ENCODE measurements around the gene POU4F3.
A peak's percentile ranks its signal among the peaks of the same experiment; 100 is the strongest.
"Not testable (repeated sequence)": the region's sequence is repeated elsewhere in the genome, so short reads cannot be mapped to it uniquely, and the experiment has no call there.

POU4F3 gene, protein sequence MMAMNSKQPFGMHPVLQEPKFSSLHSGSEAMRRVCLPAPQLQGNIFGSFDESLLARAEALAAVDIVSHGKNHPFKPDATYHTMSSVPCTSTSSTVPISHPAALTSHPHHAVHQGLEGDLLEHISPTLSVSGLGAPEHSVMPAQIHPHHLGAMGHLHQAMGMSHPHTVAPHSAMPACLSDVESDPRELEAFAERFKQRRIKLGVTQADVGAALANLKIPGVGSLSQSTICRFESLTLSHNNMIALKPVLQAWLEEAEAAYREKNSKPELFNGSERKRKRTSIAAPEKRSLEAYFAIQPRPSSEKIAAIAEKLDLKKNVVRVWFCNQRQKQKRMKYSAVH

DNA sequence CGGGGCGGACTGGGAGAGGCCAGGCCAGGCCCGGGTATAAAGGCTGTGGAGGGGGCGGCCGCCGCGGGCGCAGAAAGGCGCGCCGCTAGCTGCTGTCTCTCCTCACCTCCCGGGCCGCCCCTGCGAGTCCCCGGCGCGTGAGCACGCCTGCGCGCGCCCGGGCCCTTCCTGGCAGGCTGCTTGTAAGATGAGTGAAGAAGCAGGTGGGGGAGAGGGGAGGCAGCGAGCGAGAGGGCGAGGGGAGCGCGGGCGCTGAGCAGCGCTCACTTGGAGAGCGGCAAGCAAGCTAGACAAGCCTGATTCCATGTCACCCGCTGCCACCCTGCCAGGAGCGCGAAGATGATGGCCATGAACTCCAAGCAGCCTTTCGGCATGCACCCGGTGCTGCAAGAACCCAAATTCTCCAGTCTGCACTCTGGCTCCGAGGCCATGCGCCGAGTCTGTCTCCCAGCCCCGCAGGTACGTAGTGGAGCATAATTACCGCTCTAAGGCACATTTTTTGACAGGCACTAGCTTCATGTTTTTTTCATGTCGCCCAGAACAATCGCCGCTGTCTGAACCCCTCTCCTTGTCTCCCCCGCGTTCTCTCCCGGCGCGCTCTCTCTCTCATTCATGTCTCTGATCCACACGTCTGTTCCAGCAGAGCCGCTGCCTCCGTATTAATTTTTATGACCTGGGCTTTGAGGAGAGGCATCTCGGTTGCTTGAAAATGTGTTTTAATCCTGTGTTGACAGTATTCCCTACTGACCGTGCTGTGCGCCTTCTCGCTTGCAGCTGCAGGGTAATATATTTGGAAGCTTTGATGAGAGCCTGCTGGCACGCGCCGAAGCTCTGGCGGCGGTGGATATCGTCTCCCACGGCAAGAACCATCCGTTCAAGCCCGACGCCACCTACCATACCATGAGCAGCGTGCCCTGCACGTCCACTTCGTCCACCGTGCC is at the start of gene POU4F3:
Gene POU4F3, plus strand, starts transcription at position 66 of the 941 bp plus-strand sequence. Its CDS starts 274 bp downstream, at position 340.
- no peak within 1 kb of the TSS for H3K9ac ChIP-seq (ENCODE audit: low read depth, low read length)
- peaks cover 18% of the 10 kb centered on the region; the same call in 1 of the 2 replicates for H3K9me3 ChIP-seq (ENCODE audit: insufficient read depth, low read depth, low read length)
- H3K4me1 ChIP-seq (ENCODE audit: insufficient read depth, low read length): peaks cover 4% of the 10 kb centered on the region; the same call in 1 of the 2 replicates
- H3K27ac ChIP-seq (ENCODE audit: low read length): no peak within 1 kb of the TSS
- H3K27me3 ChIP-seq (ENCODE audit: insufficient read depth, low read length): peaks cover 100% of the 10 kb centered on the region
- no peaks in the 10 kb centered on the region for H3K36me3 ChIP-seq (ENCODE audit: insufficient read depth, low read depth, low read length)
- H3K4me3 ChIP-seq (ENCODE audit: low read length): peak within 1 kb of the TSS; percentile 61; the same call in 1 of the 2 replicates

DNA sequence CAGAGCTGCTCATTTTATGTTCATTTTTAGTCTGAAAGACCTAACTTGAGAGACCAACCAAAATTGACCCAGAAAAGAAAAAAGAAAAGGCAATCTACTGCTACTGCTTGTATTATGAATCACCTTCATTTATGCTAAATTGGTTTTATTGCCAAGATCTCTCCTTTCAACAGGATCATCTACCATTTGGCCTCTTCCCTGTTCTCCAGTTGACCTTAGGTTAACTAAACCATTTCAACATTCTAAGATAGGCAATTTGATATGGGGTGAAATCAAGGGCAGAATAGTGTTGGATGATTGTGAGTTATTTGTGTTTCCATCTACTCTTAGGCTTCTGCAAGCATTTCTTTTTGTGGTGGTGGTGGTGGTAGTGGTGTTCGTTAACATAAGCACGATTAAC is 48.3 kb upstream of the POU4F3 start:
- Histone ChIP-seq H3K9me3 (ENCODE audit: insufficient read depth, low read depth, low read length) (no peaks in the 10 kb centered on the region), H3K27ac (ENCODE audit: low read length) (no peak overlapping the region), H3K9ac (ENCODE audit: low read depth, low read length) (no peak overlapping the region), H3K36me3 (ENCODE audit: insufficient read depth, low read depth, low read length) (peaks cover 20% of the 10 kb centered on the region), H3K4me1 (ENCODE audit: insufficient read depth, low read length) (no peaks in the 10 kb centered on the region), H3K4me3 (ENCODE audit: low read length) (no peak overlapping the region), H3K27me3 (ENCODE audit: insufficient read depth, low read length) (no peaks in the 10 kb centered on the region)

DNA sequence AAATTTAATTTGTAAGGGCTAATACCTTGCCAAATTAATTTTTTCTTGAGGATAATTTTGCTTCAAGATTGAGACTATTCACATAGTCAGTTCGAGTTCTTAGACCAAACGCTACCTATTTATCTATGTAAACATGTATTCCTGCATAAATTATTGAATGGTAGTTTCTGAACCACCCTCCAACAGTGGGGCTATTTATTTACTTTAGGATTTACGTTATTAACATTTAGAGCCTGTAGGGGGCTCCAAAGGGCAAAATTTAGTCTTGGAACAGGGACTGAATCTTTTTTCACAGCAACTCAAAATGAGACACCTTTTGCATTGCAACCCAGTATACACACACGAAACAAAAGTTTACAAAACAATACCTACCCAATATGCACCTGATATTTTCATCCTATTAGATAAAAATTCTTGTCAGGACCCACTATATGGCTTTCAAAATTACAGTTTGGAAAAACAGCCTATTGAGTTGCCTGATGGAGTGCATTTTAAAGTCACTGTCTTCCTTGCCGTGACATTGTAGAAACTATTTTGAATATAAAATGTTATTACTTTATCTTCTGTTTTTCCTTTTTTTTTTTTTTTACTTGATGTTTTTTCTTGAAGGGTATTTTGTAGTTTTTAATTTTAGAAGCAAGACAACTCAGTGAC is 47.1 kb upstream of the POU4F3 start:
- no peak overlapping the region for H3K4me3 ChIP-seq (ENCODE audit: low read length)
- peaks cover 9% of the 10 kb centered on the region for H3K36me3 ChIP-seq (ENCODE audit: insufficient read depth, low read depth, low read length)
- no peak overlapping the region for H3K27ac ChIP-seq (ENCODE audit: low read length)
- no peaks in the 10 kb centered on the region for H3K27me3 ChIP-seq (ENCODE audit: insufficient read depth, low read length)
- H3K4me1 ChIP-seq (ENCODE audit: insufficient read depth, low read length): no peaks in the 10 kb centered on the region
- no peaks in the 10 kb centered on the region for H3K9me3 ChIP-seq (ENCODE audit: insufficient read depth, low read depth, low read length)
- H3K9ac ChIP-seq (ENCODE audit: low read depth, low read length): no peak overlapping the region

DNA sequence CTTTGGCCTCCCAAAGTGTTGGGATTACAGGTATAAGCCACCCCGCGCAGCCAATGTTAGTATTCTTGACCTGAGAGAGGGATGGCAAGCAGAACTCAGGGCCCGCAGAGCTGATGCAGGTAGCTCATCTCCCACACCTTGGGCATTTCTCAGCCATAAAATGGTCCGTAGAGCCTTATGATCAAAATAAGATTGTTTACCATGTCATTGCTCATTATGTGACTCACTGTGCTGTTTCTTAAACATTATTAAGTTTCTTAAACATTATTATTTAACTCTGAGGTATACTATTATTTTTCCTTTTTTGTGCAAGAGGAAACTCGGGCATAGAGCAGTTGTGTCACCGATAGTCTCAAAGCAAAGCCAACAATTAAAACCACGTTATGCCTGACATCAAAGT is 42.4 kb upstream of the POU4F3 start:
- Histone ChIP-seq H3K36me3 (ENCODE audit: insufficient read depth, low read depth, low read length) (no peaks in the 10 kb centered on the region), H3K27me3 (ENCODE audit: insufficient read depth, low read length) (no peaks in the 10 kb centered on the region)

DNA sequence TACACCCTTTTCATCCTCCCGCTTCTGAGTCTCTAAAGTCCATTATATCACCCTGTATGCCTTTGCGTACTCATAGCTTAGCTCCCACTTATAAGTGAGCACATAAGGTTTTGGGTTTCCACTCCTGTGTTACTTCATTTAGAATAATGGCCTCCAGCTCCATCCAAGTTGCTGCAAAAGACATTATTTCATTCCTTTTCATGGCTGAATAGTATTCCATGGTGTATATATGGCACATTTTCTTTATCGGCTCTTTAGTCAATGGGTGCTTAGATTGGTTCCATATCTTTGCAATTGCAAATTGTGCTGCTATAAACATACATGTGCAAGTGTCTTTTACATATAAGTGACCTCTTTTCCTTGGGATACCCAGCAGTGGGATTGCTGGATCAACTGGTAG is 39.7 kb upstream of the POU4F3 start:
- not testable (repeated sequence) for H3K27ac ChIP-seq (ENCODE audit: low read length); H3K4me1 ChIP-seq (ENCODE audit: insufficient read depth, low read length); H3K9ac ChIP-seq (ENCODE audit: low read depth, low read length); H3K27me3 ChIP-seq (ENCODE audit: insufficient read depth, low read length); H3K9me3 ChIP-seq (ENCODE audit: insufficient read depth, low read depth, low read length); H3K36me3 ChIP-seq (ENCODE audit: insufficient read depth, low read depth, low read length); H3K4me3 ChIP-seq (ENCODE audit: low read length)

More for the DNA sequence above, 42.4 kb upstream of the POU4F3 start:
- H3K4me3 ChIP-seq (ENCODE audit: low read length): no peak overlapping the region
- H3K9me3 ChIP-seq (ENCODE audit: insufficient read depth, low read depth, low read length): no peaks in the 10 kb centered on the region
- no peak overlapping the region for H3K9ac ChIP-seq (ENCODE audit: low read depth, low read length)
- H3K27ac ChIP-seq (ENCODE audit: low read length): no peak overlapping the region
- H3K4me1 ChIP-seq (ENCODE audit: insufficient read depth, low read length): no peaks in the 10 kb centered on the region

DNA sequence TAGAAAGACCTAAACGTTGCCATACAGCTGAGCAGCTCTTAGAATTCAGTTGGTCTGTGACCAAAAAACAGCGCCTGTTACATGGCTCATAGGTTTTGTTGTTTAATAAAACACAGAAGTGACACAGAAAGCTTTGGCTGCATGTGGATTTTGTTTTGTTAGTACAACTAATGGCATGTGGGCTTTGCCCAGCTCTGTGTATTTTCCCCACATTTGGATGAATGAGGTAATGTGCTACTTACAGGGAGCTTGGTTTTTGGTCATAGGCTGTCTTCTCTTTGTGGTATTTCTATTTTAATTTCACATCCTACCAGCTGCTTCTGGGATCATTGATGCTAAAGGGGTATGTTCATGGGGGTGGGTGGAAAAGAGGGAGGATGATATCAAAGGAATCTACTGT is 37.0 kb upstream of the POU4F3 start:
- Histone ChIP-seq H3K4me1 (ENCODE audit: insufficient read depth, low read length) (no peaks in the 10 kb centered on the region), H3K9me3 (ENCODE audit: insufficient read depth, low read depth, low read length) (no peaks in the 10 kb centered on the region)

DNA sequence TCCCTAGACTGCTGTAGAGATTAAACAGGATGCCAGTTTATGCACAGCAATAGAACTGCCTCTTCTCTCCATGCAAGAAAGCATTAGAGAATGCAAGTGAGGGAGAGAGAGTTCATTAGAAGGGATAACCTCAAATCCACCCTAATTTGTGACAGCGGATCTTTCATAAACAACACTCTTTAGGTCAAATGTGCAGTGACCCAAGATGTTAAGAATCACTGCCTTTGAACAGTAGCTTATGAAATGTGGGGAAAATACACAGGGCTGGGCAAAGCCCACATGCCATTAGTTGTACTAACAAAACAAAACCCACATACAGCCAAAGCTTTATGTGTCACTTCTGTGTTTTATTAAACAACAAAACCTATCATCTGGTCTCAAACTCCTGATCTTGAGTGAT is 36.2 kb upstream of the POU4F3 start:
- Histone ChIP-seq H3K36me3 (ENCODE audit: insufficient read depth, low read depth, low read length) (no peaks in the 10 kb centered on the region), H3K9me3 (ENCODE audit: insufficient read depth, low read depth, low read length) (no peaks in the 10 kb centered on the region), H3K4me3 (ENCODE audit: low read length) (no peak overlapping the region), H3K27me3 (ENCODE audit: insufficient read depth, low read length) (no peaks in the 10 kb centered on the region), H3K9ac (ENCODE audit: low read depth, low read length) (no peak overlapping the region), H3K27ac (ENCODE audit: low read length) (no peak overlapping the region), H3K4me1 (ENCODE audit: insufficient read depth, low read length) (no peaks in the 10 kb centered on the region)

More for the DNA sequence above, 37.0 kb upstream of the POU4F3 start:
- no peak overlapping the region for H3K27ac ChIP-seq (ENCODE audit: low read length)
- no peak overlapping the region for H3K9ac ChIP-seq (ENCODE audit: low read depth, low read length)
- no peaks in the 10 kb centered on the region for H3K27me3 ChIP-seq (ENCODE audit: insufficient read depth, low read length)
- no peaks in the 10 kb centered on the region for H3K36me3 ChIP-seq (ENCODE audit: insufficient read depth, low read depth, low read length)
- no peak overlapping the region for H3K4me3 ChIP-seq (ENCODE audit: low read length)

DNA sequence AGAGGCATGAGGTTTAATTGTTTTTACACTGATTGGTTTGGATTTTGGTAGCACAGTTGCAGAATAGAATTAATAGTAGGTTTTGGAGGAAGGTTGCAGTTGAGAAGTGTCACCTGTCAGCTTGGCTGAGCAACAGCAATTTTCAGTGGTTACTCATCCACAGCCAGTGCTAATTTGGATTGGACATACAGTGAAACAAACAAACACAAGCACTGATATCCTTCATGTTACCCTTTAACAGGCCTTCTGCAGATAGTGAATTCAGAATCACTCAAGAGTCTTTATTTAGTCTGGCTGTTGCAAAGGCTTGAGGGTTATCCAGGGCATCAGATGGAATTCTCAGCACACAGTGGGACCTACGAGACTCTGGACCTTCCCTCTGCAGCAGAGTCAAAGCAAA is 31.8 kb upstream of the POU4F3 start:
- no peaks in the 10 kb centered on the region for H3K4me1 ChIP-seq (ENCODE audit: insufficient read depth, low read length)
- no peak overlapping the region for H3K9ac ChIP-seq (ENCODE audit: low read depth, low read length)
- H3K36me3 ChIP-seq (ENCODE audit: insufficient read depth, low read depth, low read length): no peaks in the 10 kb centered on the region
- no peaks in the 10 kb centered on the region for H3K27me3 ChIP-seq (ENCODE audit: insufficient read depth, low read length)
- no peak overlapping the region for H3K27ac ChIP-seq (ENCODE audit: low read length)
- no peak overlapping the region for H3K4me3 ChIP-seq (ENCODE audit: low read length)
- H3K9me3 ChIP-seq (ENCODE audit: insufficient read depth, low read depth, low read length): no peaks in the 10 kb centered on the region

DNA sequence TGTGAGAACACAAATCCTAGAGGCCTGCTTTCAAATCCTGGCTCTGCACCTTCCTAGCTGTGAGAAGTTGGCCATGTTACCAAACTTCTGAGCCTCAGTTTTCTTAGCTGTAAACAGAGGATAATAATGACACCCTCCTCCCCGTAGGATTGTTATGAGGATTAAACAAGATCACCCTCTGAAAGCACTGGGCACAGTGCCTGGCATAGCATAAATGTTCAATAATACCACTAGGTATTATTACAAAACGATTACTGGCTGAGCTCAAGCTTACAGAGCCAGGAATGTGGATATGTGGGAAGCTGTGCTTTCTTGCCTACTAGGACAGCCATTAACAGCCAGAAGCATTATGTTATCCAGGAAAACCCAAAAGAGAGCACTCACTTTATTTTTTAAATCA is 30.8 kb upstream of the POU4F3 start:
- Histone ChIP-seq H3K9me3 (ENCODE audit: insufficient read depth, low read depth, low read length) (no peaks in the 10 kb centered on the region), H3K9ac (ENCODE audit: low read depth, low read length) (no peak overlapping the region), H3K4me1 (ENCODE audit: insufficient read depth, low read length) (no peaks in the 10 kb centered on the region), H3K27me3 (ENCODE audit: insufficient read depth, low read length) (no peaks in the 10 kb centered on the region), H3K4me3 (ENCODE audit: low read length) (no peak overlapping the region), H3K36me3 (ENCODE audit: insufficient read depth, low read depth, low read length) (no peaks in the 10 kb centered on the region), H3K27ac (ENCODE audit: low read length) (no peak overlapping the region)

DNA sequence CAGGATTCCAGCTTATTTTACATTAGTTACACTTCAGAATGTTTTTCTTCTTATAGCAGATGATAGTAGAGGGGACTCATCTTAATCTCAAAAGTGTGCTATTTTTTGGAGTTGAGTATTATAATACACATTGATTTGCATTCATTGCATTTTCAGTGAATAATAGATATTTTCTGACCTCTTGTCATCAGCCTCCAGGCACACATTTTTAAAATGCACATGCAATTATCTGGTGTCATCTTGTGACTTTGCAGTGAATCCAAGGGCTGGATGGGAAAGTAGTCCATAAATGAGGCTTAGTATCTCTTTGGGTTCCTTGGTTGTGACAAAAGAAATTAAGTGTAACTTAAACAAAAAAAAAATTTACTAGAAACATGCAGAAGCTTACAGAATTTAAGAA is 28.1 kb upstream of the POU4F3 start:
- Histone ChIP-seq H3K4me1 (ENCODE audit: insufficient read depth, low read length) (no peaks in the 10 kb centered on the region), H3K27me3 (ENCODE audit: insufficient read depth, low read length) (no peaks in the 10 kb centered on the region), H3K9me3 (ENCODE audit: insufficient read depth, low read depth, low read length) (no peaks in the 10 kb centered on the region)

DNA sequence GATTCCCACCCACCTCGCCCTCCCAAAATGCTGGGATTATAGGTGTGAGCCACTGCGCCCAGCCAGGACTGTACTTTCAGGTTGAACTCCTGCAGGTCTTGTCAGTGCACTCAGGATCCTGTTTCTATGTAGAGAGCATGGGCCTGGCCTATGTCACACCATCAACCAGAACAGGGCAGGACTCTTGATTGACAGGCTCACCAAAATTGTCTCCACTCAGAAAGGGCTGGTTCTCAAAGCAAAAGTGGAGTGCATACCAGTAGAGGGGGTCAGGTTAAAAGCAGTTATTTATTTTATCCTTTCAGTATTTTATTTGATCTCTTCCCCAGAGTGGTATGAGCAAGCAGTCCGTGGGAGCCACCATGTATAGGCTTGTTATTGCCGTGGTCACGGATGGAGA is 27.4 kb upstream of the POU4F3 start:
- Histone ChIP-seq H3K9me3 (ENCODE audit: insufficient read depth, low read depth, low read length) (no peaks in the 10 kb centered on the region), H3K9ac (ENCODE audit: low read depth, low read length) (no peak overlapping the region), H3K27me3 (ENCODE audit: insufficient read depth, low read length) (no peaks in the 10 kb centered on the region), H3K27ac (ENCODE audit: low read length) (no peak overlapping the region), H3K4me1 (ENCODE audit: insufficient read depth, low read length) (no peaks in the 10 kb centered on the region), H3K4me3 (ENCODE audit: low read length) (no peak overlapping the region), H3K36me3 (ENCODE audit: insufficient read depth, low read depth, low read length) (no peaks in the 10 kb centered on the region)

More for the DNA sequence above, 28.1 kb upstream of the POU4F3 start:
- Histone ChIP-seq H3K4me3 (ENCODE audit: low read length) (no peak overlapping the region), H3K9ac (ENCODE audit: low read depth, low read length) (no peak overlapping the region), H3K27ac (ENCODE audit: low read length) (no peak overlapping the region), H3K36me3 (ENCODE audit: insufficient read depth, low read depth, low read length) (no peaks in the 10 kb centered on the region)

All from iPS-20b (cell line).